ENCODE results near the gene OTOGL. TPM values are rescaled to one million over a fixed set of nuclear protein-coding genes. Genes with fewer than 3 reads are reported as not detected.
"Not testable (repeated sequence)": the region's sequence is repeated elsewhere in the genome, so short reads cannot be mapped to it uniquely, and the experiment has no call there.

The OTOGL gene
- total and polyA plus RNA-seq, 4 donors, result 0.09 to 0.71 (median 0.21) TPM

DNA sequence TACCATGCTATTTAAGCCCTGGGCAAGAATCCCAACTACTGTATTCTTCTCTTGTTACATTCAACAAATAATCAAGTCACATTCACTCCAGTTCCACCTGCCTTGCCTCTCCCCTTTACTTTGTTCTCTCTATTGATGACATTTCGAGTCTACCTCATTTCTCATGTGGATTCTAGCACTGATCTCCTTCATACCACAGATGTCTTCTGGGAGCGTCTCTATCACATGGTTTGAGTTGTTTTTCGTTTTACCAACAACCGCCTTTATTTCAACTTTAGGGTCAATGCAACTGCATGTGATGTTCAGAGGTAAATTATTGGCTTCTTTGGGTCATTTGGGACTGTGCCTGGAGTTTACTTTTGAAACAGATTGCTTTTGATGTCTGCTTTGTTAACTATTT is 40.7 kb downstream of the OTOGL start:
- no peak for ATAC-seq (ENCODE audit: insufficient read depth, low FRiP score)
- Histone ChIP-seq H3K9me3 (ENCODE audit: control insufficient read depth in 4 of 4, insufficient read depth in 3 of 4, low read length in 3 of 4) (peaks cover 0 to 3% (median 0%) of the 10 kb centered on the region in 4 donors), H3K4me3 (no peak overlapping the region), H3K27me3 (ENCODE audit: control insufficient read depth in 3 of 3, insufficient read depth in 3 of 3, low read length in 2 of 3) (no peaks in the 10 kb centered on the region), H3K27ac (ENCODE audit: low read depth in 1 of 2, low read length in 1 of 2) (no peak overlapping the region), H3K4me1 (ENCODE audit: control insufficient read depth in 5 of 5, insufficient read depth in 5 of 5, low read length in 5 of 5) (no peaks in the 10 kb centered on the region), H3K36me3 (ENCODE audit: control insufficient read depth in 4 of 4, insufficient read depth in 4 of 4, low read length in 4 of 4) (no peaks in the 10 kb centered on the region), H3K9ac (ENCODE audit: insufficient read depth in 1 of 2, low read length in 2 of 2) (no peak overlapping the region)
- WGBS, 2 donors, result 82 to 89% methylated on average over 4 of the region's 4 CpGs
- no peak for DNase-seq
- TF ChIP-seq, protein P1, sequence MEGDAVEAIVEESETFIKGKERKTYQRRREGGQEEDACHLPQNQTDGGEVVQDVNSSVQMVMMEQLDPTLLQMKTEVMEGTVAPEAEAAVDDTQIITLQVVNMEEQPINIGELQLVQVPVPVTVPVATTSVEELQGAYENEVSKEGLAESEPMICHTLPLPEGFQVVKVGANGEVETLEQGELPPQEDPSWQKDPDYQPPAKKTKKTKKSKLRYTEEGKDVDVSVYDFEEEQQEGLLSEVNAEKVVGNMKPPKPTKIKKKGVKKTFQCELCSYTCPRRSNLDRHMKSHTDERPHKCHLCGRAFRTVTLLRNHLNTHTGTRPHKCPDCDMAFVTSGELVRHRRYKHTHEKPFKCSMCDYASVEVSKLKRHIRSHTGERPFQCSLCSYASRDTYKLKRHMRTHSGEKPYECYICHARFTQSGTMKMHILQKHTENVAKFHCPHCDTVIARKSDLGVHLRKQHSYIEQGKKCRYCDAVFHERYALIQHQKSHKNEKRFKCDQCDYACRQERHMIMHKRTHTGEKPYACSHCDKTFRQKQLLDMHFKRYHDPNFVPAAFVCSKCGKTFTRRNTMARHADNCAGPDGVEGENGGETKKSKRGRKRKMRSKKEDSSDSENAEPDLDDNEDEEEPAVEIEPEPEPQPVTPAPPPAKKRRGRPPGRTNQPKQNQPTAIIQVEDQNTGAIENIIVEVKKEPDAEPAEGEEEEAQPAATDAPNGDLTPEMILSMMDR (IDR thresholded peaks at IDR 0.05; ENCODE audit: control extremely low read depth, extremely low read depth), result no peak

DNA sequence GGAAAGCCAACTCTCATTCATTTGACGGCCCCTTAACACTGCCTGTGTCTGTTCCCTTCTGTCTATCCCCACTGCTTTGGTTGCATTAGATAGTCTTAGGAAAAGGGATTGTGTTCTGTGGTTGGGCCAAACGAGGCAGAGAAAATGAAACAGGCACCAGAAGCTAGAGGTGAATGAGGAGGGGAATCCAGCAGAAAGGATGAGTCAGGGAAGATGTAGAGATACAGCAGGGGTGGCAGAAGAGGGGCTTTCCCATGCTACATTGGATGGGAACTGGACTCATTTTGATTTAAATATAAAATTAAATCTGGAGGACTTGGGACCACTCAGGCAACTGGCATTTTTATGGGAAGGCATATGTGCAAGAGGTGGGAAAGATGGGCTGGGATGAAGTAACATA is 43.3 kb downstream of the OTOGL start:
- Histone ChIP-seq H3K4me1 (ENCODE audit: control insufficient read depth in 5 of 5, insufficient read depth in 5 of 5, low read length in 5 of 5) (no peaks in the 10 kb centered on the region), H3K9ac (ENCODE audit: insufficient read depth in 1 of 2, low read length in 2 of 2) (no peak overlapping the region), H3K36me3 (ENCODE audit: control insufficient read depth in 4 of 4, insufficient read depth in 4 of 4, low read length in 4 of 4) (no peaks in the 10 kb centered on the region), H3K9me3 (ENCODE audit: control insufficient read depth in 4 of 4, insufficient read depth in 3 of 4, low read length in 3 of 4) (peaks cover 0 to 3% (median 0%) of the 10 kb centered on the region in 4 donors), H3K4me3 (no peak overlapping the region), H3K27me3 (ENCODE audit: control insufficient read depth in 3 of 3, insufficient read depth in 3 of 3, low read length in 2 of 3) (no peaks in the 10 kb centered on the region), H3K27ac (ENCODE audit: low read depth in 1 of 2, low read length in 1 of 2) (no peak overlapping the region)
- ATAC-seq (ENCODE audit: insufficient read depth, low FRiP score) (no peak), DNase-seq (no peak)
- 63 to 72% methylated on average over 2 of the region's 2 CpGs for WGBS, 2 donors
- TF ChIP-seq, protein P1 (IDR thresholded peaks at IDR 0.05; ENCODE audit: control extremely low read depth, extremely low read depth), result no peak

DNA sequence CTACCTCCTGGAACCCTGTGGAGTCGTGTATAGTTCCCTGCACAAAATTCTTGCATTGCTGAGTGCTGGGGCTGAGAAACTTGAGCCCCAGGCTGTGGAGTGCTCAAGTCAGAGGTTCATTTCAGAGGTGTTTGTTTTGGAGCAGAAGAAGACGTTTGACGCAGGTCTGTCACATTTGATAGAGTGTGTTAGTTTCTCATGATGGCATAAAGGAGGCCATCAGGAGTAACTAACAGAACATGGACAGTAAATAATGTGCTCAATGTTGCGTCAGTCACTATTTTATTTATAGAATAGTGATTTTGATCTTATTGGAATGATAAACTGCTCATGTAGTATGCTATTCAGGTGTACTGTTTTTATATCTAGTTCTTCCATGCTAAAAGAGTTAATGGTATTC is 44.2 kb downstream of the OTOGL start:
- Histone ChIP-seq H3K4me1 (ENCODE audit: control insufficient read depth in 5 of 5, insufficient read depth in 5 of 5, low read length in 5 of 5) (no peaks in the 10 kb centered on the region), H3K9me3 (ENCODE audit: control insufficient read depth in 4 of 4, insufficient read depth in 3 of 4, low read length in 3 of 4) (peaks cover 0 to 3% (median 0%) of the 10 kb centered on the region in 4 donors), H3K27me3 (ENCODE audit: control insufficient read depth in 3 of 3, insufficient read depth in 3 of 3, low read length in 2 of 3) (no peaks in the 10 kb centered on the region), H3K9ac (ENCODE audit: insufficient read depth in 1 of 2, low read length in 2 of 2) (no peak overlapping the region), H3K36me3 (ENCODE audit: control insufficient read depth in 4 of 4, insufficient read depth in 4 of 4, low read length in 4 of 4) (no peaks in the 10 kb centered on the region), H3K4me3 (no peak overlapping the region), H3K27ac (ENCODE audit: low read depth in 1 of 2, low read length in 1 of 2) (no peak overlapping the region)
- no peak for ATAC-seq (ENCODE audit: insufficient read depth, low FRiP score)
- 81 to 92% methylated on average over 4 of the region's 4 CpGs for WGBS, 2 donors
- TF ChIP-seq, protein P1 (IDR thresholded peaks at IDR 0.05; ENCODE audit: control extremely low read depth, extremely low read depth), result no peak
- no peak for DNase-seq

DNA sequence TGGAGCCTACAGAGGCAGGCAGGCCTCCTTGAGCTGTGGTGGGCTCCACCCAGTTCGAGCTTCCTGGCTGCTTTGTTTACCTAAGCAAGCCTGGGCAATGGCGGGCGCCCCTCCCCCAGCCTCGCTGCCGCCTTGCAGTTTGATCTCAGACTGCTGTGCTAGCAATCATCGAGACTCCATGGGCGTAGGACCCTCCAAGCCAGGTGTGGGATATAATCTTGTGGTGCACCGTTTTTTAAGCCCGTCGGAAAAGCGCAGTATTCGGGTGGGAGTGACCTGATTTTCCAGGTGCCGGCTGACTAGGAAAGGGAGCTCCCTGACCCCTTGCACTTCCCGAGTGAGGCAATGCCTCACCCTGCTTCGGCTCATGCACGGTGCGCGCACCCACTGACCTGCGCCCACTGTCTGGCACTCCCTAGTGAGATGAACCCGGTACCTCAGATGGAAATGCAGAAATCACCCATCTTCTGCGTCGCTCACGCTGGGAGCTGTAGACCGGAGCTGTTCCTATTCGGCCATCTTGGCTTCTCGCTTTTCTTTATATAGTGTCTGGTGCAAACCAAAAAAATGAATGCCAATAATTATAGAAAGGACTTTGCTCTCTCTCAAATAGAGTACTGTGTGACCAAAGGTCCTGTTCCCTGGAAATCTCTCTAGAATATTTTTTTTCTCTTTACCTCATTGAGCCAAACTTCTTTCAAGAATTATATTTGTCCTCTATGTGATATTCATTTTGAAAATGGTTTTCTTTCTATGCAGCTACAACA is 50.4 kb downstream of the OTOGL start:
- not testable (repeated sequence) for H3K4me3 ChIP-seq; H3K36me3 ChIP-seq (ENCODE audit: control insufficient read depth in 4 of 4, insufficient read depth in 4 of 4, low read length in 4 of 4); DNase-seq; H3K4me1 ChIP-seq (ENCODE audit: control insufficient read depth in 5 of 5, insufficient read depth in 5 of 5, low read length in 5 of 5); H3K9me3 ChIP-seq (ENCODE audit: control insufficient read depth in 4 of 4, insufficient read depth in 3 of 4, low read length in 3 of 4); H3K9ac ChIP-seq (ENCODE audit: insufficient read depth in 1 of 2, low read length in 2 of 2); H3K27ac ChIP-seq (ENCODE audit: low read depth in 1 of 2, low read length in 1 of 2); ATAC-seq (ENCODE audit: insufficient read depth, low FRiP score); H3K27me3 ChIP-seq (ENCODE audit: control insufficient read depth in 3 of 3, insufficient read depth in 3 of 3, low read length in 2 of 3)
- 93 to 96% methylated on average over 15 to 20 of the region's 26 CpGs for WGBS, 2 donors
